OCI-LY7 (cell line): ENCODE results near the gene RNF19B. TPM values are rescaled to one million over a fixed set of nuclear protein-coding genes. Genes with fewer than 3 reads are reported as not detected.

Experiments used
- BruUV-seq: library from RNA; stranded (reverse); fragments of 400-500 nt; replicated peaks from 2 replicates; lab custom pipeline; 2021; lab: Mats Ljungman, UMichigan
- CTCF ChIA-PET: fragments of 300-600 bp; sonication (Branson Sonifier 250); formaldehyde crosslinking; loops from one replicate; lab custom pipeline; 2022; ENCODE audit warnings: antibody characterized with exemption; ENCODE audit not compliant: unreplicated experiment; lab: Charles Lee
- POLR2A ChIA-PET: fragments of 300-600 bp; sonication (Branson Sonifier 250); formaldehyde crosslinking; loops from one replicate; lab custom pipeline; 2022; ENCODE audit warnings: antibody characterized with exemption; lab: Charles Lee
- DNase-seq: peaks from one replicate; pipeline ENCODE4 v3.0.0-alpha.2; 2015; ENCODE audit warnings: low spot score
- H2AFZ ChIP-seq: fragments of 200-600 bp; sonication (generic), shearing (Covaris generic); 2 replicates; pipeline ENCODE4 v1.6.1; 2014; ENCODE audit warnings: mild to moderate bottlenecking, antibody characterized with exemption, low read length, moderate library complexity
- H3K27ac ChIP-seq: fragments of 200-600 bp; sonication (generic); 2 replicates; pipeline ENCODE4 v1.5.1; 2014; ENCODE audit warnings: mixed run types, low read depth, mild to moderate bottlenecking, moderate library complexity, low read length, inconsistent platforms; ENCODE audit not compliant: poor library complexity, severe bottlenecking
- H3K36me3 ChIP-seq: fragments of 200-600 bp; sonication (generic); 2 replicates; pipeline ENCODE4 v1.6.1; 2014; ENCODE audit warnings: mild to moderate bottlenecking, antibody characterized with exemption, low read length, moderate library complexity, mixed read lengths; ENCODE audit not compliant: insufficient read depth
- H3K4me1 ChIP-seq: fragments of 200-600 bp; sonication (generic); 2 replicates; pipeline ENCODE4 v1.5.1; 2014; ENCODE audit warnings: mild to moderate bottlenecking, low read length; ENCODE audit not compliant: insufficient read depth, poor library complexity, severe bottlenecking
- H3K4me2 ChIP-seq: fragments of 200-600 bp; sonication (generic); 2 replicates; pipeline ENCODE4 v1.6.1; 2014; ENCODE audit warnings: mild to moderate bottlenecking, low read length
- H3K4me3 ChIP-seq: fragments of 200-600 bp; sonication (generic); 2 replicates; pipeline ENCODE4 v1.5.1; 2014; ENCODE audit warnings: mild to moderate bottlenecking, low read depth, low read length; ENCODE audit not compliant: poor library complexity, severe bottlenecking
- H3K79me2 ChIP-seq: fragments of 200-600 bp; sonication (generic); 2 replicates; pipeline ENCODE4 v1.6.1; 2016; ENCODE audit warnings: low read depth, mild to moderate bottlenecking, low read length, moderate library complexity, mixed read lengths; ENCODE audit not compliant: insufficient read depth
- H3K9me2 ChIP-seq: fragments of 200-600 bp; sonication (generic); 2 replicates; pipeline ENCODE4 v1.6.1; 2016; ENCODE audit warnings: mild to moderate bottlenecking, low read length, mixed read lengths; ENCODE audit not compliant: insufficient read depth
- H3K9me3 ChIP-seq: fragments of 200-600 bp; sonication (generic); 2 replicates; pipeline ENCODE4 v1.6.1; 2014; ENCODE audit warnings: mild to moderate bottlenecking, mixed run types, low read length, mixed read lengths
- H4K20me1 ChIP-seq: fragments of 200-600 bp; sonication (generic); 2 replicates; pipeline ENCODE4 v1.6.1; 2014; ENCODE audit warnings: mild to moderate bottlenecking, antibody characterized with exemption, low read length, moderate library complexity, mixed read lengths; ENCODE audit not compliant: insufficient read depth
- CTCF ChIP-seq: fragments of 200-600 bp; sonication (generic); conservative IDR thresholded peaks from 2 replicates; pipeline ENCODE4 v1.5.1; 2014; ENCODE audit warnings: mild to moderate bottlenecking, antibody characterized with exemption, low read length, moderate library complexity, mixed read lengths
- EZH2phosphoT487 ChIP-seq: fragments of 200-600 bp; sonication (generic); IDR thresholded peaks from 2 replicates; pipeline ENCODE4 v1.6.1; 2018; ENCODE audit warnings: low read depth, borderline replicate concordance, mild to moderate bottlenecking, mixed run types, antibody characterized with exemption, low read length, moderate library complexity, mixed read lengths
- intact Hi-C: fragments of 100-400 bp; cut with micrococcal nuclease; formaldehyde crosslinking; loops from one replicate; pipeline ENCODE4 v1.10.0; 2022; ENCODE audit not compliant: unreplicated experiment
- total RNA-seq, 2 experiments: library from RNA; depleted of rRNA in 1 of 2; stranded (reverse); fragments of >200 nt in 1 of 2; shearing (Covaris generic) in 1 of 2; gene quantifications; 2 replicates each; pipeline ENCODE4 v1.2.3, GENCODE V29; 2014 to 2022

Gene RNF19B
- total RNA-seq, 2 experiments from 2014 or later: 23.0 to 36.8 TPM

GRCh38 chr1:32985226-32985625 lies 20.6 kb upstream of the RNF19B start:
- peaks cover 18% of the 10 kb centered on the region for H3K4me1 ChIP-seq
- H3K36me3 ChIP-seq: no peaks in the 10 kb centered on the region
- ChIA-PET CTCF (no interaction called here), POLR2A (interaction anchor here (0.6 to 1.5 kb wide), 4 partner anchors 17 to 40 kb away, joined by 3 to 5 read pairs (median 4); partner anchors contain the start of gene RNF19B)
- H2AFZ ChIP-seq: no peak overlapping the region
- TF ChIP-seq CTCF (no peak), EZH2phosphoT487 (no peak)
- BruUV-seq: no TSS peak
- no peak overlapping the region for H3K4me2 ChIP-seq
- H3K9me2 ChIP-seq: no peaks in the 10 kb centered on the region
- no peaks in the 10 kb centered on the region for H3K9me3 ChIP-seq
- intact Hi-C loops: no loop called here
- H3K79me2 ChIP-seq: no peaks in the 10 kb centered on the region
- no peak overlapping the region for H3K4me3 ChIP-seq
- no peak overlapping the region for H3K27ac ChIP-seq
- no peaks in the 10 kb centered on the region for H4K20me1 ChIP-seq
- no peak for DNase-seq

GRCh38 chr1:32984455-32985171 lies 20.0 kb upstream of the RNF19B start:
- no peak overlapping the region for H3K27ac ChIP-seq
- no peaks in the 10 kb centered on the region for H3K9me2 ChIP-seq
- intact Hi-C loops: no loop called here
- no peak overlapping the region for H3K4me3 ChIP-seq
- no peak for DNase-seq
- H2AFZ ChIP-seq: no peak overlapping the region
- no peaks in the 10 kb centered on the region for H3K9me3 ChIP-seq
- H3K4me1 ChIP-seq: peaks cover 24% of the 10 kb centered on the region
- no peaks in the 10 kb centered on the region for H3K36me3 ChIP-seq
- no peaks in the 10 kb centered on the region for H3K79me2 ChIP-seq
- no peaks in the 10 kb centered on the region for H4K20me1 ChIP-seq
- POLR2A ChIA-PET: interaction anchor here (0.6 to 1.5 kb wide), 3 partner anchors 20 to 239 kb away, joined by 3 to 5 read pairs (median 4); partner anchors contain the start of gene RNF19B
- CTCF ChIA-PET: no interaction called here
- TF ChIP-seq CTCF (no peak), EZH2phosphoT487 (no peak)
- BruUV-seq: no TSS peak
- no peak overlapping the region for H3K4me2 ChIP-seq

- H3K9me3 ChIP-seq: no peaks in the 10 kb centered on the region
- H4K20me1 ChIP-seq: no peaks in the 10 kb centered on the region
- BruUV-seq: no TSS peak
- ChIA-PET CTCF (no interaction called here), POLR2A (interaction anchor here (0.6 to 1.5 kb wide), 2 partner anchors 38 to 238 kb away, joined by 3 to 4 read pairs; no protein-coding TSS in a partner anchor)
- no peak for TF ChIP-seq CTCF
- TF ChIP-seq EZH2phosphoT487: no peak
- H3K4me3 ChIP-seq: no peak overlapping the region
- H2AFZ ChIP-seq: no peak overlapping the region
- no peaks in the 10 kb centered on the region for H3K9me2 ChIP-seq
- H3K79me2 ChIP-seq: no peaks in the 10 kb centered on the region
- H3K36me3 ChIP-seq: no peaks in the 10 kb centered on the region
- no peak overlapping the region for H3K4me2 ChIP-seq
- no peak for DNase-seq
- H3K4me1 ChIP-seq: peaks cover 25% of the 10 kb centered on the region
- no peak overlapping the region for H3K27ac ChIP-seq
- intact Hi-C loops: no loop called here
Measured at GRCh38 chr1:32984090-32984454, 19.5 kb upstream of the RNF19B start.
